ENCODE results near the gene PIP5K1B. TPM values are rescaled to one million over a fixed set of nuclear protein-coding genes. Genes with fewer than 3 reads are reported as not detected.

The PIP5K1B gene
- total RNA-seq, 1 experiment from 2014 or later: 10.3 TPM

- H3K9me3 Mint-ChIP-seq (ENCODE audit: unreplicated experiment): no peaks in the 10 kb centered on the region
Observed at GRCh38 chr9:68825762-68826472, 120.9 kb downstream of the PIP5K1B start.

DNA sequence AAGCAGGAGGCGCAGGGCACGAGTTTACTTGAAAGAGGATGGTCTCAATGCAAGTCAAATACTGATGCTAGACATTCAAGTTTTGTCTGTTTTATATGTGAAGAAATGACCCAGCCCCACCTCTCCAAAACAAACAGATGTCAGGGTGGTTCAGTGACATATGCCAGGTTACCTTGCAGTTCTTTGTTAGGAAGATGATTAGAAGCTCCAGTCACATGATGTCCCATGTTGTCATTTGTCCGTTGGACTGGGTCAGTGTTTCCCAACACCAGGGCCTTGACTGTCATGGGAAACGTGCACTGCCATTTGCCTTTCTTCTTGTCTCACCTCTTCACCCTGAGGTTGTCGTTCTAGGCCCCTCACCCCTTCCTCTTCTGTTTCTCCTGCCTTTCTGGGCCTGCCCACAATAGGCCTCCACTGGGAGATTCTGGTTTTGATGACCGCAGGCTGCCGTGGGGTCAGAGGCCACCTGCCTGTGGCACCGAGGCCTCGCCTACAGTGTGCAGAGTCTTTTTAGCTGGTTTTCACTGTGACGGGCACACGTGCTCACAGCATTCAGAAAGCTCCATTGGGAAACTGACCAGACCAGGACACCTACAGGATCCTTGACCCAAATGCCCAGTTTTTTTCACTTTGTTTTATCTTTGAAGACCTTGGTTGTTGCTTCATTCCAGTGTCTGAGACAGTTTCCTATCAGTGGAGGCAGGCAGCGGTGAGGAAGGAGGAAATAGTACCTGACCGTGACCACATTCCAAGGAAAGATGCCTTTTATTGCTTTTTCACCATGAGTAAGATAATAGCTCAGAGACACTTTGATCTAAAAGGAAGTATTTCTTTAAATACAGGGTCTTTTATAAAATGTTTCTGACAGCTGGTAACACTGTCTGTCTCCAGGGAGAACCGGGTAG lies 123.1 kb downstream of the PIP5K1B start:
- DNase-seq: no peak
- intact Hi-C loops (cut with micrococcal nuclease; ENCODE audit: unreplicated experiment): no loop called here
- no peak overlapping the region for H3K4me3 Mint-ChIP-seq (ENCODE audit: unreplicated experiment)
- no peaks in the 10 kb centered on the region for H3K4me1 Mint-ChIP-seq (ENCODE audit: low read depth, unreplicated experiment)
- H3K27me3 Mint-ChIP-seq (ENCODE audit: insufficient read depth, unreplicated experiment): no peaks in the 10 kb centered on the region
- H3K36me3 Mint-ChIP-seq (ENCODE audit: insufficient read depth, unreplicated experiment): peaks cover 1% of the 10 kb centered on the region
- ChIA-PET CTCF (no interaction called here), POLR2A (no interaction called here)
- BruUV-seq (replicated peaks): no TSS peak
- H3K4me1 ChIP-seq: no peaks in the 10 kb centered on the region
- no peaks in the 10 kb centered on the region for H3K36me3 ChIP-seq (ENCODE audit: control insufficient read depth, insufficient read depth, low read length)
- no peaks in the 10 kb centered on the region for H3K27me3 ChIP-seq (replicated peaks; ENCODE audit: control insufficient read depth, insufficient read depth, low read length)
- peak overlapping the region; percentile 76 for H3K27ac Mint-ChIP-seq (ENCODE audit: unreplicated experiment)
- H3K4me3 ChIP-seq (ENCODE audit: low read depth, low read length): no peak overlapping the region
- H3K9me3 ChIP-seq: no peaks in the 10 kb centered on the region
- no peak for TF ChIP-seq CTCF (IDR thresholded peaks at IDR 0.05; ENCODE audit: insufficient read depth in 1 of 2, low read depth in 1 of 2, low read length in 1 of 2, severe bottlenecking in 1 of 2, unreplicated experiment in 1 of 2)
- H3K9me3 Mint-ChIP-seq (ENCODE audit: unreplicated experiment): no peaks in the 10 kb centered on the region

More at GRCh38 chr9:68825762-68826472, 120.9 kb downstream of the PIP5K1B start:
- intact Hi-C loops (cut with micrococcal nuclease; ENCODE audit: unreplicated experiment): no loop called here
- CTCF ChIA-PET: no interaction called here
- Mint-ChIP-seq H3K36me3 (ENCODE audit: insufficient read depth, unreplicated experiment) (peaks cover 4% of the 10 kb centered on the region), H3K4me1 (ENCODE audit: low read depth, unreplicated experiment) (no peaks in the 10 kb centered on the region), H3K27ac (ENCODE audit: unreplicated experiment) (no peak overlapping the region), H3K4me3 (ENCODE audit: unreplicated experiment) (no peak overlapping the region), H3K27me3 (ENCODE audit: insufficient read depth, unreplicated experiment) (no peaks in the 10 kb centered on the region)
- Histone ChIP-seq H3K4me3 (ENCODE audit: low read depth, low read length) (no peak overlapping the region), H3K36me3 (ENCODE audit: control insufficient read depth, insufficient read depth, low read length) (no peaks in the 10 kb centered on the region), H3K4me1 (no peaks in the 10 kb centered on the region), H3K27me3 (replicated peaks; ENCODE audit: control insufficient read depth, insufficient read depth, low read length) (no peaks in the 10 kb centered on the region), H3K9me3 (no peaks in the 10 kb centered on the region)
- POLR2A ChIA-PET: no interaction called here
- no TSS peak for BruUV-seq (replicated peaks)
- DNase-seq: no peak
- no peak for TF ChIP-seq CTCF (IDR thresholded peaks at IDR 0.05; ENCODE audit: insufficient read depth in 1 of 2, low read depth in 1 of 2, low read length in 1 of 2, severe bottlenecking in 1 of 2, unreplicated experiment in 1 of 2)

- no TSS peak for BruUV-seq (replicated peaks)
- Histone ChIP-seq H3K4me1 (no peaks in the 10 kb centered on the region), H3K27me3 (replicated peaks; ENCODE audit: control insufficient read depth, insufficient read depth, low read length) (no peaks in the 10 kb centered on the region), H3K36me3 (ENCODE audit: control insufficient read depth, insufficient read depth, low read length) (no peaks in the 10 kb centered on the region), H3K4me3 (ENCODE audit: low read depth, low read length) (no peak overlapping the region), H3K9me3 (no peaks in the 10 kb centered on the region)
- no peaks in the 10 kb centered on the region for H3K4me1 Mint-ChIP-seq (ENCODE audit: low read depth, unreplicated experiment)
- no peak for DNase-seq
- intact Hi-C loops (cut with micrococcal nuclease; ENCODE audit: unreplicated experiment): no loop called here
- ChIA-PET POLR2A (no interaction called here), CTCF (no interaction called here)
- H3K4me3 Mint-ChIP-seq (ENCODE audit: unreplicated experiment): no peak overlapping the region
- no peak overlapping the region for H3K27ac Mint-ChIP-seq (ENCODE audit: unreplicated experiment)
- no peaks in the 10 kb centered on the region for H3K9me3 Mint-ChIP-seq (ENCODE audit: unreplicated experiment)
- H3K36me3 Mint-ChIP-seq (ENCODE audit: insufficient read depth, unreplicated experiment): peaks cover 7% of the 10 kb centered on the region
- no peak for TF ChIP-seq CTCF (IDR thresholded peaks at IDR 0.05; ENCODE audit: insufficient read depth in 1 of 2, low read depth in 1 of 2, low read length in 1 of 2, severe bottlenecking in 1 of 2, unreplicated experiment in 1 of 2)
- H3K27me3 Mint-ChIP-seq (ENCODE audit: insufficient read depth, unreplicated experiment): no peaks in the 10 kb centered on the region
Observed at GRCh38 chr9:68832101-68832500, 127.1 kb downstream of the PIP5K1B start.

Data from Caco-2 (cell line).